ENCODE data around the gene CROCC2.
A peak's percentile ranks its signal among the peaks of the same experiment; 100 is the strongest.

The CROCC2 gene

GRCh38 chr2:240925191-240925567 lies 19.0 kb downstream of the CROCC2 start:
- DNase-seq (ENCODE audit: low read depth in 2 of 2): no peak
- no peak for TF ChIP-seq CTCF (IDR thresholded peaks at IDR 0.05; ENCODE audit: low read depth, low read length)
- no peak overlapping the region for H3K4me3 ChIP-seq (replicated peaks in 1 of 2; ENCODE audit: low read depth in 2 of 2, low read length in 2 of 2)

- DNase-seq (ENCODE audit: low read depth in 2 of 2): no peak
- no peak for TF ChIP-seq CTCF (IDR thresholded peaks at IDR 0.05; ENCODE audit: low read depth, low read length)
- no peak overlapping the region for H3K4me3 ChIP-seq (replicated peaks in 1 of 2; ENCODE audit: low read depth in 2 of 2, low read length in 2 of 2)
Measured at GRCh38 chr2:240925568-240926515, 19.7 kb downstream of the CROCC2 start.

GRCh38 chr2:240926516-240927389 lies 20.6 kb downstream of the CROCC2 start:
- no peak for TF ChIP-seq CTCF (IDR thresholded peaks at IDR 0.05; ENCODE audit: low read depth, low read length)
- DNase-seq (ENCODE audit: low read depth in 2 of 2): peak; percentile 29 to 51
- peak overlapping the region in 1 of 2 donors; percentile 3 for H3K4me3 ChIP-seq (replicated peaks in 1 of 2; ENCODE audit: low read depth in 2 of 2, low read length in 2 of 2)

- no peak overlapping the region for H3K4me3 ChIP-seq (replicated peaks in 1 of 2; ENCODE audit: low read depth in 2 of 2, low read length in 2 of 2)
- DNase-seq (ENCODE audit: low read depth in 2 of 2): no peak
- TF ChIP-seq CTCF (IDR thresholded peaks at IDR 0.05; ENCODE audit: low read depth, low read length): no peak
Measured at GRCh38 chr2:240927390-240927781, 21.2 kb downstream of the CROCC2 start.

GRCh38 chr2:240928476-240929363 lies 22.6 kb downstream of the CROCC2 start:
- no peak for TF ChIP-seq CTCF (IDR thresholded peaks at IDR 0.05; ENCODE audit: low read depth, low read length)
- H3K4me3 ChIP-seq (replicated peaks in 1 of 2; ENCODE audit: low read depth in 2 of 2, low read length in 2 of 2): no peak overlapping the region
- no peak for DNase-seq (ENCODE audit: low read depth in 2 of 2)

All from cardiac fibroblast (primary cell).